Motor neuron (in vitro differentiated cells): Measurements from ENCODE around the gene ZMIZ1. TPM values are rescaled to one million over a fixed set of nuclear protein-coding genes. Genes with fewer than 3 reads are reported as not detected.

ENCODE experiments used
- ATAC-seq, 8 experiments: fragments of 200-7000 bp; cut with Tn5 transposase; replicated peaks in 6 of 8; 2 replicates each; pipeline ENCODE4 v1.8.0; 2021; ENCODE audit warnings: mild to moderate bottlenecking in 8 of 8, moderate library complexity in 8 of 8
- H3K27ac ChIP-seq, 2 donors: fragments of 250-450 bp; sonication (Bioruptor Pico); 2 replicates each; pipeline ENCODE4 v1.9.0; 2021; ENCODE audit warnings: antibody characterized with exemption in 2 of 2, mild to moderate bottlenecking in 2 of 2, moderate library complexity in 1 of 2
- H3K4me1 ChIP-seq, 2 donors: fragments of 250-450 bp; sonication (Bioruptor Pico); replicated peaks in 1 of 2; 2 replicates each; pipeline ENCODE4 v1.6.1; 2021; ENCODE audit warnings: antibody characterized with exemption in 2 of 2, mild to moderate bottlenecking in 2 of 2, moderate library complexity in 1 of 2
- H3K4me3 ChIP-seq, 5 donors: fragments of 250-450 bp; sonication (Bioruptor Pico); 2 replicates each; pipeline ENCODE4 v1.9.0; 2021; ENCODE audit warnings: antibody characterized with exemption in 5 of 5, mild to moderate bottlenecking in 5 of 5, moderate library complexity in 4 of 5
- WGBS, 10 experiments: fragments of 450-650 bp; shearing (Covaris generic); methylation state at CpG; one replicate each; pipeline ENCODE4 v1.0.0; 2022; 5-methylcytosine and 5-hydroxymethylcytosine counted together
- in situ Hi-C, 9 experiments: fragments of 400-800 bp; cut with MboI; loops; one replicate each; pipeline ENCODE4 v1.15.0; 2021; ENCODE audit warnings: low sequenced_read_pairs in 9 of 9, low pct_unique_long_range_greater_than_20kb in 2 of 9; ENCODE audit not compliant: unreplicated experiment in 9 of 9
- total RNA-seq, 8 experiments: library from RNA; unstranded; fragments of 300-600 nt; gene quantifications; 2 replicates each; pipeline versions ENCODE4 v1.2.3 to v1.2.4, GENCODE V29; 2022

ZMIZ1 gene
- total RNA-seq, 8 experiments from 2014 or later = 15.8 to 79.9 (median 50.0) TPM

DNA sequence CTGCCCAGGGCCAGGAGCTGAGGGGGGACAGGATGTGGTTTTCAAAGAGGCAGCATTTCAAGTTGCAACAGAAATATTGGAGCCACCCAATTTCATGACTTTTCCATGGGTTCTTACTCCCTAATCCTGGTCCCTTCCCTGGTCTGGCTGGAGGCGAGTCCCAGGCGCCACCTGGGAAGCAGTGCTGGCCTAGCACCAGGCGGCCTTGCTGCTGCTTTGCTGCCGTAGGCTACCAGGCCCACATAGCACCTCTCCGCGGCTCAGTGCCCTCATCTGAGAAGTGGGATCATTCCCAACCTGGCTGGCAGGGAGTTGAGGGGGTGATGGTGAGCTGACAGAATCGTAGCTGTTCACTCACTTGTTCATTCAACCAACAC is 33.7 kb downstream of the ZMIZ1 start:
- ATAC-seq = peak; percentile 8 to 56 (median 34)
- H3K4me1 ChIP-seq = peaks cover 43 to 50% of the 10 kb centered on the region in 2 donors
- no peak overlapping the region for H3K4me3 ChIP-seq
- WGBS, 10 experiments = 17% methylated on average over 1 of the region's 7 CpGs; no CpG with 5 or more reads in 9 of the 10 experiments
- peak overlapping the region; percentile 45 to 78 for H3K27ac ChIP-seq
- in situ Hi-C loops = no loop called here

DNA sequence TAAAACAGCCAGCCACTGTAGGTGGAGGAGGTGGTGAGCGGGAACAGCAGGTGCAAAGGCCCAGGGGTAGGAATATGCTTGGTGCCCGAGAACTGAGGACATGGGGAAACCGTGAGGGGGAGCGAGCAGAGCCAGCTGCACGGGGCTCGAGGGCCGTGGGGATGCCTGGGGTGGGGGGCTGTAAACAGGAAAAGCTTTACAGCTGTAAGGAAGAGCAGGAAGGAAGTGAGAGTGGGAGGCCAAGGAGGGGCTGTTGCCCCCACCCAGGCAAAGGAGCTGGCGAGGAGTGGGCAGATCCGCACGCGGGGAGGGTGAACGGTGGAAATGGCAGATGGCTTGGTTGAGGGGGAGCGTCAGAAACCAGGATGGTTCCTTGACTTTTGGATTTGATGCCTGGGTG is 34.4 kb downstream of the ZMIZ1 start:
- in situ Hi-C loops = no loop called here
- Histone ChIP-seq H3K4me3 (no peak overlapping the region), H3K4me1 (peaks cover 50% of the 10 kb centered on the region in 2 donors), H3K27ac (no peak overlapping the region)
- no peak for ATAC-seq
- WGBS, 10 experiments = 80% methylated on average over 1 of the region's 13 CpGs; no CpG with 5 or more reads in 9 of the 10 experiments

DNA sequence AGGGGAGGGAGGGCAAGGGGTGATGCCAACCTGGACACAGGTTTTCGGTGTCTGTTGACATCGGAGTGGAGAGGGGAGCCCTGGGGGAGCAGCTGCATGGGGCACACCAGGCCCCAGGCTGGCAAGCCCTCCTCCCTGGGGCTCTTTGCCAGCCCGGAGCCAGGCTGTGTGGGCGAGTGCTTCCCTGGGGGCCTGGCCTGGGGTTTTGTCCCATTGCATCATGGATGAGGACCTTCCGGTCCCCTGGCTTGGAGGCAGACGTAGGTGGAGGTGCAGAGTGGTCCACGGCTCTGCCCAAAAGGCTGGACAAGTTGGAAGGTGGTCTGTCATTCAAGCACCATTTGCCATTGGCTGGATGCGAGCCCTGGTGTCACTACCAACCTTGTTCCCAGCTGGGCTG is 34.8 kb downstream of the ZMIZ1 start:
- 100% methylated on average over 1 of the region's 8 CpGs; no CpG with 5 or more reads in 9 of the 10 experiments for WGBS, 10 experiments
- no peak for ATAC-seq
- in situ Hi-C loops = no loop called here
- Histone ChIP-seq H3K4me1 (peaks cover 53 to 54% of the 10 kb centered on the region in 2 donors), H3K27ac (peak overlapping the region in 1 of 2 donors; percentile 12), H3K4me3 (no peak overlapping the region)

DNA sequence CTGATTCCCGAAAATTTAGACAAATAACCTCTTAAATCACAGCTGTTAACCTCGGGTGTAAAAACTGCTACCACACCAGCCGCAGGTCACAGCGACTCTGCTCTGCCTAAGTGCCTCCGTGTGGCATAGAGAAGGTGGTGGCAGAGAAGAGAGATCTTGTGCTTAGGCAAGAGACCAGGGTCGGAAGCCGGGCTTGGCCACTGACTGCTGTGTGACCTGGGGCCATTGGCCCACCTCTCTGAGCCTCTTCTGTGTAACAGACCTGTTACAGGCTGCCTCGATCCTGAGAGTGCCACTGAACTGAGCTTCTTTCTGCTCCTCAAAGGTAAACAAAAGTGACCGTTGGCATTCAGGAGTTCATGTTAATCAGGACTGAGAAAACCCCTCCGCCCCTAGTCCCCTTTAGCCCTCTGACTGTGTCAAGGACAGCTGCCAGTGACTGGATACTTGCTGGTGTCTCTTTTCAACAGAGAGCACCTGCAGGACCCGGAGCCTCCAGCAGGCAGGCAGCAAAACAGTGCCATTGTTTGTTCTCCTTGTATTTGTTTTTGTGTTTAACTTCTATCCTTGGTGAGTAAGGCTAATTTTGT is 36.5 kb downstream of the ZMIZ1 start:
- H3K4me1 ChIP-seq = peaks cover 47 to 60% of the 10 kb centered on the region in 2 donors
- no peak overlapping the region for H3K4me3 ChIP-seq
- 43 to 86% (median 61%) methylated on average over 1 to 9 of the region's 11 CpGs for WGBS, 10 experiments
- in situ Hi-C loops = no loop called here
- H3K27ac ChIP-seq = no peak overlapping the region
- ATAC-seq = no peak

DNA sequence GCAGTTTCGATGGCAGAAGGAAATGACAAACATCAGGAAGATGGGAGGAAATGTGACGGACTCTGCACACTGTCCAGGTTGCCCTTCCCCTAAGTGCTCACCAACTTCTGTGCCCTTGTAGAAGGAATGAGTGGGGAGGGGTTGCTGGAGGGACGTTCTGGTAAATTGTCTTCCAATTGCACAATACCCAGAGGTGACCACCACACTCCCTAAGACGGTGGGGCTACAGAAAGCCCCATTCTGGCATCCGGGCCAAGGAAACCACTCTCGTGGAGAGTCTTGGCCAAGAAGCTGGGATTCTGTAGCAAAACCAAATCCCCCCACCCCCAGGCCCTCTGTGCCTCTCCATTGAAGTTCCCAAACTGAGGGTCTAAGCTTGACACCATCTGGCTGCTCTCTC is 37.1 kb downstream of the ZMIZ1 start:
- in situ Hi-C loops = no loop called here
- ATAC-seq = no peak
- WGBS, 10 experiments = 60 to 100% (median 83%) methylated on average over 1 to 3 of the region's 6 CpGs; no CpG with 5 or more reads in 1 of the 10 experiments
- Histone ChIP-seq H3K27ac (no peak overlapping the region), H3K4me1 (peaks cover 41 to 56% of the 10 kb centered on the region in 2 donors), H3K4me3 (no peak overlapping the region)

DNA sequence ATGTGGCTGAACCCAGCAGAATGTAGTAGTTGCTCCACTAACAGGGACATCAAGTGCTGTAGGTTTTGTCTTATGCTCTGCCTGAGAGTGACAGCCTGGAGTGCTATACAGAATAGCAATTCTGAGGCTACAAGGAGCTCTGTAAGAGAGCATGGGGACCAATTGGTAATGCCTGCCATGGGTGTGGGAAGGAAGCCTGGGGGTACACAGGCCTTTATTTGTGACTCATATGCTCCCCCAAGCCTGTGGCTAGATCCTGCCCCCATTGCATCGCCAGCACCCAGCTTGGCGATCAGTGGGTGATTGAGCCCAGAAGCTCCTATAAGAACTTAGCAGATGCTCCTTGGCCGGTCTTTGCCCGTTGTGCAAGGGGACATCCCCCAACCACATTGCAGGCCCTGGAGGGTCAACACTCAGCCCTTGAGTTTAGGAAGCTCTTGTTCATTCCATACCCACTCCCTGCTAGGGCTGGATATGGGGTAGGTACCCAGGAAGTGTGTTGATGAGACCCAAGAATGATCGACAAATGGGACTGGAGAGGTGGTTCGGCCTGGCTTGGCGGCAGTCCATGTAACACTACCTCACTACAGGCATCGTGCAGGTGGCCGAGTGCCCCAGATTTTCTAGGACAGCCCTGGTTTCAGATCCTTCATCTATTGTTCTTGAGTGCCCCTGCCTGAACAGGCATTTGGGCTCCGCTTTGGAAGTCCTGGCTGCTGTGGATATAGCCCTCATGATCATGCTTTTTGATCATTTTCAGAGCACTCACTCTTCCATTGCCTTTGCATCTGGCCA is 37.7 kb downstream of the ZMIZ1 start:
- in situ Hi-C loops = no loop called here
- no peak overlapping the region for H3K4me3 ChIP-seq
- 67 to 91% (median 85%) methylated on average over 3 to 7 of the region's 10 CpGs; no CpG with 5 or more reads in 4 of the 10 experiments for WGBS, 10 experiments
- ATAC-seq = no peak
- no peak overlapping the region for H3K27ac ChIP-seq
- H3K4me1 ChIP-seq = peaks cover 36 to 50% of the 10 kb centered on the region in 2 donors

DNA sequence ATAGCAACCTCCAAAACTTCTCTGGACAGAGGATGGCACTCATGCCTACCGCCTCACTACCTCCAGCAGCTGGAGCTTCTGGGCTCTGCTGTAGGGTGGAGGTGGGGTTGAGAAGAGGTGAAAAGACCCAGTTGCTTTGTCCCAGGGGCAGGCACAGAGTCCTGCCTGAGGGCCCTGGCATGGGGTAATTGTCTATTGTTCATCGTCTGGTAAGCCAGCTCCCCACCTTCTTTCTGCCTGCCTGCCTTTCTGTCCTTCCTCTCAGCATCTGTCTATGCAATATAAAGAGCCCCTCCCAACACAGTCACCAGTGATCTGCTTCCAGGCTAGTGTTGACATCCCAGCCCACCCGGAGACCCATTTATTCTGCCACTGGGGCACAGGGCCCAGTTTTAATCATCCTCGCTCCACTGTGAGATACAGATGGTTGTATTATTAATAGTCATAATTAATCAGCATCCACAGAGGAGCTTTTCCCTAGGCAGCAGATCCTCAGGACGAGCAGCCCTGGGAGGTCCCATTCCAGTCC is 39.0 kb downstream of the ZMIZ1 start:
- Histone ChIP-seq H3K4me3 (no peak overlapping the region), H3K27ac (peak overlapping the region; percentile 65 to 72), H3K4me1 (peaks cover 29 to 47% of the 10 kb centered on the region in 2 donors)
- in situ Hi-C loops = no loop called here
- ATAC-seq = peak; percentile 5 to 74 (median 44)
- 0 to 42% (median 20%) methylated on average over 1 to 3 of the region's 5 CpGs; no CpG with 5 or more reads in 7 of the 10 experiments for WGBS, 10 experiments

DNA sequence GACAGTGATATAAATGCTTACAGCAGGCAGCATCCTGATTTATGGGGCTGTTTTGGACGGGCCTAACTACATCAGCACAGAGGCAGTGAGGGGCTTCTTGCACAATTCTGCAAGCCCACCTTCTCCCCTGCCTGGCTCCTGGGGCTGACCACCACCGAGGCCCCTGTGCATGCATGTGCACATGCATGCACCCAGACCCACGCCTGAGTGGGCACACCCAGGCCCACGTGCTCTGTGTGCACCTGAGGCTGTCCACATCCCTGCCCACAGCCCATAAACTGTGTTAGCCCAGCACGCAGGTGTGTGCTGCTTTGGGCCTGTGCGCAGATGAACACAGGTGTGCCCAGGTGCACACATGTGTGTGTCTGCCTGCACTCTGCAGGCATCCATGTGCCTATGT is 40.0 kb downstream of the ZMIZ1 start:
- 50 to 100% (median 68%) methylated on average over 1 to 3 of the region's 6 CpGs; no CpG with 5 or more reads in 6 of the 10 experiments for WGBS, 10 experiments
- peaks cover 38 to 56% of the 10 kb centered on the region in 2 donors for H3K4me1 ChIP-seq
- in situ Hi-C loops = no loop called here
- peak in 5 of 8 experiments; percentile 7 to 42 (median 27) for ATAC-seq
- no peak overlapping the region for H3K4me3 ChIP-seq
- peak overlapping the region in 1 of 2 donors; percentile 65 for H3K27ac ChIP-seq

DNA sequence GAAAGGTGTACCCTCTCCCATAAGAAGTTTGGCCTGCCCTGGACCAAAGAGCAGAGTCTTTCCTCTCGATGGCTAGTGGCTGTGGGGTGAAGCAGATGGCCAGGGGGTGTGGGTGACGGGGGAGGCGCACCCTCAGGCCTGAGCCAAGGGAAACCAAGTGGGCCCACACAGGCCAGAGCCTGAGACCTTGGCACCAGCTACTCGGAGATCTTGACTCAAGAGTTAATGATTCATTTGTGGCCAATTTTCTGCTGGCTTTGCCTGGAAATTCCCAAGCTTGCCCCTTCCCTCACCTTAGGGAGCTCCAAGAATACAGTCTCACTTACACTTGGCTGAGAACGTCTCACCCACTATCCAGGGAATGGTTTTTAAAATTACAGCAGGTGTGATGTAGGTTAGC is 42.7 kb downstream of the ZMIZ1 start:
- 60 to 90% methylated on average over 1 to 3 of the region's 5 CpGs; no CpG with 5 or more reads in 8 of the 10 experiments for WGBS, 10 experiments
- no peak for ATAC-seq

DNA sequence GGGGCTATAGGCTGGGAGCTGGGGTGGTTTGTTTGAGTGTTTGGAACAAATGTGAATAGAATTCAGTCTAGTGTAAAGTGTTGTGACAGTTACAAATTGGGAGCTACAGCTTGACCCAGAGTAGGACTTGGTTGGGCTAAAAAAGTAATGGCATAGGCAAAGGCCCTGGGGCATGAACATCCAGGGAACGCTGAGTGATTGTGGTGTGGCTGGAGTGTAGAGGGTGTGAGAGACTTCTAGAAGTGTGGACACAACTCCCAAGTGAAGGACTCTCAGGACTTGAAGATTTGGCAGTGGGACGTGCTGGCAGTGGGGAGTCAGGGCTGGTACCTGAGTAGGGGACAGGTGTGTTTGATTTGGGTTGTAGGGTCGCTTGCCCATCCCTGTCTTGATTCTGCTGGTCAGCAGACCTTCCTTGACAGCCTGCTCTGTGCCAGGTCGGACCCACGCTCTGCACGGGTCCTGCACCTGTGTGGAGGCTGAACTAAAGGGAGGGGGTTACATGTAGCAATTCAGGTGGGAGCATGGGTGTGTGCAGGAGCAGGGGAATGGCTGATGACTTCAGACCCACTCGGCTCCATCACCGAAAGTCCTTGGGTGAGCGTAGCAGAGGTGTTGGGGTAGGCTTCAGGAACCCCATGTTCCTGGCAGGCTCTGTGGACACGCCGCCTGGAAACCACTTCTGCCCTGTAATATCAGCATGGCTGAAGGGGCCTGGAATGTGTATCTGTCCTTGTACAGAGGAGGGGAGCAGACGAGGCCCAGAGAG is 43.3 kb downstream of the ZMIZ1 start:
- Histone ChIP-seq H3K27ac (peak overlapping the region in 1 of 2 donors; percentile 74), H3K4me1 (peaks cover 61 to 69% of the 10 kb centered on the region in 2 donors), H3K4me3 (no peak overlapping the region)
- in situ Hi-C loops = no loop called here
- no peak for ATAC-seq
- WGBS, 10 experiments = 68 to 100% (median 92%) methylated on average over 1 to 6 of the region's 12 CpGs; no CpG with 5 or more reads in 3 of the 10 experiments

More for the DNA sequence above, 42.7 kb downstream of the ZMIZ1 start:
- no peak overlapping the region for H3K4me3 ChIP-seq
- in situ Hi-C loops = no loop called here
- H3K4me1 ChIP-seq = peaks cover 61 to 69% of the 10 kb centered on the region in 2 donors
- no peak overlapping the region for H3K27ac ChIP-seq

DNA sequence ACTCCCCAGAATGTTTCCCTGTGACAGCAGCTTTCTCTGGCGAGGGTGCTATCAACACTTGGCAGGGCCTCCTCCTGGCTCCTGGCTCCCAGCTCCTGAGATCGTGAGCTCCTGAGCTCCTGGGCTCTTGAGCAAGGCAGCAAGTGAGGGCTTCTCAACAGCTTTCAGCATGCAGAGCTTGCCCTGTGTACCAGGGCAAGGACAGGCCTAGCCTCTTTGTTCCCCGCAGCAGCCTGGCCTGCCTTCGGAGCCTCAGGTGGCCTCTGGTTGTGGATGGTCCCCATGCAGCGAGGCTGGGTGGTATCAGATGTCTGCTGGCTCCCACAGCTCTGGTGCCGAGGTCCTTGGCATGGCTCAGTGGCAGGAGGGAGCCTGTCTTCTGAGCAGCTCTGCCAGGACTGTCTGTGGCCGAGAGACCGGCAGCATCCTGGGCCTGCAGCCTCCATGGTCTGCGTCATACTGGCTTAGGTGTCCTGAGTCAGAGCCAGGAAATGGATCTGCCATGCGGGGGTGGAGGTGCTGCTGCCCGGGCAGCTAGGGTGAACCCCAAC is 44.2 kb downstream of the ZMIZ1 start:
- in situ Hi-C loops = no loop called here
- peaks cover 61 to 69% of the 10 kb centered on the region in 2 donors for H3K4me1 ChIP-seq
- 50 to 100% (median 84%) methylated on average over 1 to 5 of the region's 11 CpGs; no CpG with 5 or more reads in 6 of the 10 experiments for WGBS, 10 experiments
- no peak overlapping the region for H3K4me3 ChIP-seq
- H3K27ac ChIP-seq = peak overlapping the region; percentile 44 to 74
- ATAC-seq = peak in 2 of 8 experiments; percentile 4 to 17

DNA sequence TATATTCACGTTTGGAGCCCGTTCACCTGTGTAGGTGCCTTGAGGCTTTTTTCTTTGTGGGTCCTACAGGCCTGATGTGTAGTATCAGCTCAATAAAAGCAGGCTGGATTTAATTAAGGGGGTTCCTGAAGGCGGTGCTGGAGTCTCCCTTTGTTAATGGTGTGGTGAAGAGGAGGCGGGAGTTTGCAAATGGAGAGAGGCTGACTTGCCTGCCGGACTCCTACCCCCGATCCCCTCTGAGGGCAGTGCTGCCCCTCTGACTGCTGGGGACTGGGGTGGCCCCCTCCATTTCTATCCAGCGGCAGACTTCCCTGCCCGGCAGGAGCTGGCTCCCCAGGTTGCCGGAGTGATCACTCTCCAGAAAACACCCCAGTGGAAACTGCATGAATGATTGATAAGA is 45.1 kb downstream of the ZMIZ1 start:
- in situ Hi-C loops = no loop called here
- peaks cover 59 to 63% of the 10 kb centered on the region in 2 donors for H3K4me1 ChIP-seq
- ATAC-seq = peak in 5 of 8 experiments; percentile 54 to 72 (median 65)

More for the DNA sequence above, 45.1 kb downstream of the ZMIZ1 start:
- Histone ChIP-seq H3K4me3 (peak overlapping the region in 4 of 5 donors; percentile 5 to 20 (median 11)), H3K27ac (peak overlapping the region; percentile 44 to 74)
- 0 to 80% (median 7%) methylated on average over 1 to 4 of the region's 9 CpGs; no CpG with 5 or more reads in 3 of the 10 experiments for WGBS, 10 experiments
